Osteoblast (primary cell): ENCODE data around the gene CASKIN2. TPM values are rescaled to one million over a fixed set of nuclear protein-coding genes. Genes with fewer than 3 reads are reported as not detected.
A peak's percentile ranks its signal among the peaks of the same experiment; 100 is the strongest.

Experiments
- DNase-seq: peaks from one replicate; pipeline ENCODE4 v3.0.0; 2011; ENCODE audit warnings: low spot score, mixed read lengths; ENCODE audit not compliant: insufficient read length; ENCODE audit errors: missing footprints
- H2AFZ ChIP-seq: 2 replicates; pipeline ENCODE4 v1.6.0; 2011; ENCODE audit warnings: mild to moderate bottlenecking, low read length
- H3K27ac ChIP-seq: 2 replicates; pipeline ENCODE4 v1.5.1; 2011; ENCODE audit warnings: mild to moderate bottlenecking, low read depth, low read length, moderate library complexity
- H3K27me3 ChIP-seq: 2 replicates; pipeline ENCODE4 v1.6.0; 2012; ENCODE audit warnings: mild to moderate bottlenecking, control low read depth, inconsistent platforms, low read length, moderate library complexity; ENCODE audit not compliant: insufficient read depth
- H3K36me3 ChIP-seq: 2 replicates; pipeline ENCODE4 v1.5.1; 2011; ENCODE audit warnings: mild to moderate bottlenecking, low read length, control low read depth, moderate library complexity; ENCODE audit not compliant: insufficient read depth
- H3K4me1 ChIP-seq: 2 replicates; pipeline ENCODE4 v1.5.1; 2011; ENCODE audit warnings: mild to moderate bottlenecking, low read length, control low read depth, moderate library complexity; ENCODE audit not compliant: insufficient read depth
- H3K4me2 ChIP-seq: 2 replicates; pipeline ENCODE4 v1.6.0; 2011; ENCODE audit warnings: mild to moderate bottlenecking, low read length; ENCODE audit not compliant: insufficient read depth
- H3K4me3 ChIP-seq: fragments of 200-600 bp; sonication (generic); 3 replicates; pipeline ENCODE4 v1.5.1; 2012; ENCODE audit warnings: mild to moderate bottlenecking, low read length, inconsistent platforms; ENCODE audit not compliant: insufficient read depth
- H3K79me2 ChIP-seq: 2 replicates; pipeline ENCODE4 v1.6.0; 2012; ENCODE audit warnings: mild to moderate bottlenecking, low read length, control low read depth, inconsistent platforms; ENCODE audit not compliant: insufficient read depth
- H3K9me3 ChIP-seq: 2 replicates; pipeline ENCODE4 v1.5.1; 2011; ENCODE audit warnings: low read depth, low read length, control low read depth
- H4K20me1 ChIP-seq: 2 replicates; pipeline ENCODE4 v1.6.0; 2012; ENCODE audit warnings: mild to moderate bottlenecking, low read length, control low read depth; ENCODE audit not compliant: insufficient read depth
- total RNA-seq: library from RNA; depleted of rRNA; stranded (reverse); fragments of >200 nt; gene quantifications from 2 replicates; pipeline ENCODE4 v1.2.3, GENCODE V29; 2012
- TF ChIP-seq, protein P1 (sequence below): IDR thresholded peaks from 2 replicates; pipeline ENCODE4 v1.5.1; 2011; ENCODE audit warnings: mild to moderate bottlenecking, low read depth, low read length, moderate library complexity; ENCODE audit errors: extremely low read depth

CASKIN2 gene, protein sequence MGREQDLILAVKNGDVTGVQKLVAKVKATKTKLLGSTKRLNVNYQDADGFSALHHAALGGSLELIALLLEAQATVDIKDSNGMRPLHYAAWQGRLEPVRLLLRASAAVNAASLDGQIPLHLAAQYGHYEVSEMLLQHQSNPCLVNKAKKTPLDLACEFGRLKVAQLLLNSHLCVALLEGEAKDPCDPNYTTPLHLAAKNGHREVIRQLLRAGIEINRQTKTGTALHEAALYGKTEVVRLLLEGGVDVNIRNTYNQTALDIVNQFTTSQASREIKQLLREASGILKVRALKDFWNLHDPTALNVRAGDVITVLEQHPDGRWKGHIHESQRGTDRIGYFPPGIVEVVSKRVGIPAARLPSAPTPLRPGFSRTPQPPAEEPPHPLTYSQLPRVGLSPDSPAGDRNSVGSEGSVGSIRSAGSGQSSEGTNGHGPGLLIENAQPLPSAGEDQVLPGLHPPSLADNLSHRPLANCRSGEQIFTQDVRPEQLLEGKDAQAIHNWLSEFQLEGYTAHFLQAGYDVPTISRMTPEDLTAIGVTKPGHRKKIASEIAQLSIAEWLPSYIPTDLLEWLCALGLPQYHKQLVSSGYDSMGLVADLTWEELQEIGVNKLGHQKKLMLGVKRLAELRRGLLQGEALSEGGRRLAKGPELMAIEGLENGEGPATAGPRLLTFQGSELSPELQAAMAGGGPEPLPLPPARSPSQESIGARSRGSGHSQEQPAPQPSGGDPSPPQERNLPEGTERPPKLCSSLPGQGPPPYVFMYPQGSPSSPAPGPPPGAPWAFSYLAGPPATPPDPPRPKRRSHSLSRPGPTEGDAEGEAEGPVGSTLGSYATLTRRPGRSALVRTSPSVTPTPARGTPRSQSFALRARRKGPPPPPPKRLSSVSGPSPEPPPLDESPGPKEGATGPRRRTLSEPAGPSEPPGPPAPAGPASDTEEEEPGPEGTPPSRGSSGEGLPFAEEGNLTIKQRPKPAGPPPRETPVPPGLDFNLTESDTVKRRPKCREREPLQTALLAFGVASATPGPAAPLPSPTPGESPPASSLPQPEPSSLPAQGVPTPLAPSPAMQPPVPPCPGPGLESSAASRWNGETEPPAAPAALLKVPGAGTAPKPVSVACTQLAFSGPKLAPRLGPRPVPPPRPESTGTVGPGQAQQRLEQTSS (N-terminal part only)
- 8.7 and 10.3 TPM in 2 replicates for total RNA-seq

DNA sequence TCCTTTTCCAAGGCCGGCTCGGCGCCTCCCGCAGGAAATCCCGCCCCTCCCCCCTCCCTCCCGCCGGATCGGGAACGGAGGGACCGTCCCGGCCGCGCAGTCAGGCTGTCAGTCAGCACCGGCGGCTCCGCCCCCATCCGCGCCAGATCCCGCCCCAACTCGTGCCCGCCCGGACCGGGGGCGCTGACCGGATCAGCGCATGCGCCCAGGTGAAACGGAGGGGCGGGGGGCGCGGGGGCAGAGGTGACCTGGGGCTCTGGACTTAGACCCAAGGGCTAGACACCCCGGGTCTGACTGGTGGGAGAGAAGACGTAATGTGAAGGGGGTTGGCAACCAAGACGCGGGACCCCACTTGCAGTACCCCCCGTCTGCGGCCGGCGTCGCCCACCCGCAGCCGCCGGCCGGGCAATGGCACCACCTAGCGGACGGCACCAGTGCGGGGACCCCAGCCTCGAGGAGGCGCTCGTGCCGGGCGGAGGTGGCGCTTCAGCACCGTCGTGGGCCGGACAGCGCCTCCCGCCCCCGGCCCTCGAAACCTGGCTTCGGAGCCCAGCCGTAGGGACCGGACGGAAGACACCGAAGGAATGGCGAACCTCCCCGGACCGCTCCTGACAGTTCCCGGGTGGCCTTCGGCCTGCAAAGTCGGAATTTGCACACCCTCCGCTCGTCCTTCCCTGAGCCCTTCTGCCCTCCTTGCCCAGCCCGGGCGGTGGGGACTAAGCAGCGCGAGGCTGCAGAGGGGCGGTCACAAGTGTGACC is at the start of gene CASKIN2:
TSS of gene CASKIN2 (minus strand) at position 42 of the 759 bp plus-strand sequence. CDS start 1,733 bp downstream, outside the sequence.
- TF ChIP-seq, protein P1, sequence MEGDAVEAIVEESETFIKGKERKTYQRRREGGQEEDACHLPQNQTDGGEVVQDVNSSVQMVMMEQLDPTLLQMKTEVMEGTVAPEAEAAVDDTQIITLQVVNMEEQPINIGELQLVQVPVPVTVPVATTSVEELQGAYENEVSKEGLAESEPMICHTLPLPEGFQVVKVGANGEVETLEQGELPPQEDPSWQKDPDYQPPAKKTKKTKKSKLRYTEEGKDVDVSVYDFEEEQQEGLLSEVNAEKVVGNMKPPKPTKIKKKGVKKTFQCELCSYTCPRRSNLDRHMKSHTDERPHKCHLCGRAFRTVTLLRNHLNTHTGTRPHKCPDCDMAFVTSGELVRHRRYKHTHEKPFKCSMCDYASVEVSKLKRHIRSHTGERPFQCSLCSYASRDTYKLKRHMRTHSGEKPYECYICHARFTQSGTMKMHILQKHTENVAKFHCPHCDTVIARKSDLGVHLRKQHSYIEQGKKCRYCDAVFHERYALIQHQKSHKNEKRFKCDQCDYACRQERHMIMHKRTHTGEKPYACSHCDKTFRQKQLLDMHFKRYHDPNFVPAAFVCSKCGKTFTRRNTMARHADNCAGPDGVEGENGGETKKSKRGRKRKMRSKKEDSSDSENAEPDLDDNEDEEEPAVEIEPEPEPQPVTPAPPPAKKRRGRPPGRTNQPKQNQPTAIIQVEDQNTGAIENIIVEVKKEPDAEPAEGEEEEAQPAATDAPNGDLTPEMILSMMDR: peak; percentile 82
- Histone ChIP-seq H3K36me3 (peaks cover 13% of the 10 kb centered on the region), H4K20me1 (peaks cover 27% of the 10 kb centered on the region), H3K4me1 (peaks cover 15% of the 10 kb centered on the region), H3K4me2 (peak within 1 kb of the TSS; percentile 94), H3K27me3 (no peaks in the 10 kb centered on the region), H2AFZ (peak within 1 kb of the TSS; percentile 98), H3K9me3 (no peaks in the 10 kb centered on the region), H3K27ac (peak within 1 kb of the TSS; percentile 41), H3K79me2 (peaks cover 28% of the 10 kb centered on the region), H3K4me3 (peak within 1 kb of the TSS; percentile 86)
- peak; percentile 100 for DNase-seq

DNA sequence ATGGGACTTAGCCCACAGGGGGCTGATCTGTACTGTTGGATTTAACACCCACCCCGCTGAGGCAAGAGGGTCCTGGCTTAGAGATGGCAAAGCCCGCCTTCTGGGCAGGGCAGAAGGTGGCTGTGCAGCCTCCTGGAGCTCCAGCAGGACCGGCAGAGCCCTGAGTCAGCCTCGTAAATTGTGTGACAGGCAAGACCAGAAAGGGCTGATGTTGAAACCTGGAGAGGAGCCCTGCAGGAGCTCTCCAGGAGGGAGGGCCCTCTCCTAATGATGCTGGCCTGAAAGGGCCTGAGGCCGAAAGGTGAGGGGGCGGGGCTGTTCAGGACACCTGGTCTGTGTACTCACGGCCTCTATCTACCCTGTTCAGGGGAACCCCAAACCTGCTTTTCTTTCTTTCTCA is 49.7 kb upstream of the CASKIN2 start:
- Histone ChIP-seq H3K4me3 (no peak overlapping the region), H4K20me1 (no peaks in the 10 kb centered on the region), H3K36me3 (no peaks in the 10 kb centered on the region), H3K27ac (no peak overlapping the region), H3K9me3 (no peaks in the 10 kb centered on the region), H3K79me2 (no peaks in the 10 kb centered on the region), H2AFZ (no peak overlapping the region), H3K4me1 (peaks cover 4% of the 10 kb centered on the region), H3K4me2 (no peak overlapping the region), H3K27me3 (no peaks in the 10 kb centered on the region)
- TF ChIP-seq, protein P1: no peak
- DNase-seq: peak; percentile 89

DNA sequence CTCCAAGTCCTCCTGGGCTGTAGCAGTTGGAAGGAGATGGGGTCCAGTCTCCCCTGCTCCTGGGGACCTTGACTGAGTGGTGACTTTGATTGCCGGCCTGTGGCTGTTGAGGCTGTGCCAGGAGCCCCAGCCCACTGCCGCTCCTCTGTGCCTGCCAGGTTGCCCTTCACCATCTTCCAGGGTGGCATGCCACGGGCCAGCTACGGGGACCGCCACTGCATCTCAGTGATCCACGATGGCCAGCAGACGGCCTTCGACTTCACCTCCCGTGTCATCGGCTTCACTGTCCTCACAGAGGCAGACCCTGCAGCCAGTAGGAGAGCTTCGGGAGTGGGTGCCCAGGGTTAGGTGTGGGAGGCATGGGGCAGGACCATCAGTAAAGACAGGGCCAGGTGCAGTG is 48.9 kb upstream of the CASKIN2 start:
- Histone ChIP-seq H3K9me3 (no peaks in the 10 kb centered on the region), H3K4me2 (no peak overlapping the region), H3K36me3 (no peaks in the 10 kb centered on the region), H3K27me3 (no peaks in the 10 kb centered on the region), H3K27ac (no peak overlapping the region), H4K20me1 (no peaks in the 10 kb centered on the region), H3K4me1 (peaks cover 4% of the 10 kb centered on the region), H3K4me3 (no peak overlapping the region), H2AFZ (no peak overlapping the region), H3K79me2 (no peaks in the 10 kb centered on the region)
- DNase-seq: no peak
- TF ChIP-seq, protein P1: no peak
